OCI-LY3 (cell line): ENCODE data around the gene LEAP2.

Source experiments
- EZH2phosphoT487 ChIP-seq: fragments of 200-600 bp; shearing (Covaris generic); IDR thresholded peaks from 2 replicates; pipeline ENCODE4 v1.6.1; 2018; ENCODE audit warnings: antibody characterized with exemption, mixed run types, low read depth
- TF ChIP-seq, protein P1 (sequence below): fragments of 200-600, 300-600 bp; sonication (generic); IDR thresholded peaks from 2 replicates; pipeline ENCODE4 v1.5.1; 2014; ENCODE audit warnings: antibody characterized with exemption, low read length, low read depth

DNA sequence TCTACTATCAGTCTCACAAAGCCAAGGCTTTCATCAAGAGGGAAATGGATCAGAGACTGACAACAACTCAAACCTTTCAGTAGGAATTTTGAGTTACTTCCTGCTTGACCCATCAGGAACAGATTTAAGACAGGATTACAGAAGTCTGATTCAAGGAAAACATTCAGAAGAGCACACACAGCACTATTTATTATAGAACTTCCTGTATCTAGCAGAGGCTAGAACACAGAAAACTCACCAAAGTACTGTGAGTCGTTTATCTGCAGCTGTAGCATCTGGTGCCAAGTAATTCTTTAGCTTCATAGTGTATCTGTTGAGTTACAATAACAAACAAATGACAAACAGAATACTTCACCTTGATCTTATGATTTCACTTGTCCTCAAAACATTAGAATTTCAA, 13.8 kb downstream of the LEAP2 start:
- TF ChIP-seq, protein P1, sequence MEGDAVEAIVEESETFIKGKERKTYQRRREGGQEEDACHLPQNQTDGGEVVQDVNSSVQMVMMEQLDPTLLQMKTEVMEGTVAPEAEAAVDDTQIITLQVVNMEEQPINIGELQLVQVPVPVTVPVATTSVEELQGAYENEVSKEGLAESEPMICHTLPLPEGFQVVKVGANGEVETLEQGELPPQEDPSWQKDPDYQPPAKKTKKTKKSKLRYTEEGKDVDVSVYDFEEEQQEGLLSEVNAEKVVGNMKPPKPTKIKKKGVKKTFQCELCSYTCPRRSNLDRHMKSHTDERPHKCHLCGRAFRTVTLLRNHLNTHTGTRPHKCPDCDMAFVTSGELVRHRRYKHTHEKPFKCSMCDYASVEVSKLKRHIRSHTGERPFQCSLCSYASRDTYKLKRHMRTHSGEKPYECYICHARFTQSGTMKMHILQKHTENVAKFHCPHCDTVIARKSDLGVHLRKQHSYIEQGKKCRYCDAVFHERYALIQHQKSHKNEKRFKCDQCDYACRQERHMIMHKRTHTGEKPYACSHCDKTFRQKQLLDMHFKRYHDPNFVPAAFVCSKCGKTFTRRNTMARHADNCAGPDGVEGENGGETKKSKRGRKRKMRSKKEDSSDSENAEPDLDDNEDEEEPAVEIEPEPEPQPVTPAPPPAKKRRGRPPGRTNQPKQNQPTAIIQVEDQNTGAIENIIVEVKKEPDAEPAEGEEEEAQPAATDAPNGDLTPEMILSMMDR = no peak
- TF ChIP-seq EZH2phosphoT487 = no peak
